ENCODE data around the gene NDRG3.

NDRG3 gene

DNA sequence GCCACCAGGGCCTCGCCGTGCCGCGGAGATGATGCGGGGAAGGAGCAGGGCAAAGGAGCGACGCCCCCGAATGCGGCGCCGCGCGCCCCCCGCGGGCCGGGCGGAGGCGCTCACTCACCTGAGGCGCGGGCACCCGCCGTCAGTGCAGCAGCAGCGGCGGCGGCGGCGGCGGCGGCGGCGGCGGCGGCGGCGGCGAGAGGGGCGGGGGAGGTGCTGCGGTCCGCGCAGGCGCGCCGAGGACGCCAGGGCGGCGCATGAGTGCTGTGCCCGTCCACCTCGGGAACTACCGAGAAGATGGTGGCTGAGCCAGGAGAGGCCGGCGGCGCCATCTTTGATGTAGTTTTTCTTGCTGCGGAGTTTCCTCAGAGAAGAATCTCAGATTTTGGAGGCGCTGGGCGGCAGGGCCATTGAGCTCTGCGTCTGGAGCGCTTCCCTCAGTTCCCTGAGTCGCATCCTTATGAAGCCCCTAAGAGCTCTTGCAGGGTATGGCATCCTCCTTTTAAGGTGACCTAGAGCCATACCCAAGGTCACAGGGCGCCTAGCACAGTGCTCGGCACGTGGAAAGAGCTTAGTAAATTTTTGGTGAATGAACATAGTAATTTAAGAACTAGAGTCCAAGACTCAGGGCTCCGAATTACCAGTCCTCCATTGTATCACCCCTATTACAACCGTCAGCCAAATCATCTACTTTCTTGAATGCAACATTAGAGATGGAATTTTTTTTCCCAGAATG lies at the start of gene NDRG3:
Gene NDRG3 (minus strand): TSS at position 164 of the 733 bp plus-strand sequence. CDS start 24,355 bp downstream, outside the sequence.
- DNase-seq, result peak; percentile 91

- DNase-seq, result no peak
Observed at GRCh38 chr20:36794116-36794474, 48.2 kb upstream of the NDRG3 start.

DNA sequence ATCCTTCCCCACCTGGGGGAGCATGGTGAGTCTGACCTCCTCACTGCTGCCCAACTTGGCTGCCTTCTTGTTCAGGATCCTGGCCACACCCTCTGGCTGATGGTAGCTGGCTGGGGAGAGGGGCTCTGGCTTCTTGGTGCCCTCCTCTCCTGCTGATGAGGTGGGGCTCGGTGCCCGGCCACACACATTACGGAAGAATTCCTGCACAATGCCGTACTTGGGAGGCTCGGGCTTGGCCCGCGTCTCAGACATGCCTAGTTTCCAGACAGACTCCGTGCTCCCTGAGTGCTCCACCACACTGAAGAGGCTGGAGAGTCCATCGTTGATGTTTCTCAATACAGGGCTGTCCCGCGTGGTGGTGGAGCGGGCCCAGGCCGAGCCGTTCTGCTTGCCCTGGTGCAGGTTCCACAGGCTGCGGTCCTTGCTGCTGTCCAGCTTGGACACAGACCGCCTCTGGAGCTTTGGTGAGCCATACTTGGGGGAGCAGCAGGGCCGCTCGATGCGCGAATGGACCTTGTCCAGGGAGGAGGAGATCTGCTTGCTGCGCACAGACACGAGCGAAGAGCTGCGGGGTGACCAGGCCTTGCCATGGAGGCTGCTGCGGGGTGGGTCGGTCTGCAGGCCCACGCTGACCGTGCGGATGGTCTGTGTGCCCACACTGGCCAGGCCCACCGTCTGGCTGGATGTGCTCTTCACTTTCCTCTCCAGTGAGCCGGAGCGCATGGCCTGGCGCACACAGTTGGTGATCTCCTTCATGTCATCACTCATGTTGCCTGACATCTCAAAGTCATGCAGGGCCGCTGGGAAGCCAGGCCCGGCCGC lies 47.6 kb upstream of the NDRG3 start:
- no peak for DNase-seq

- no peak for DNase-seq
Observed at GRCh38 chr20:36792422-36792821, 46.5 kb upstream of the NDRG3 start.

DNA sequence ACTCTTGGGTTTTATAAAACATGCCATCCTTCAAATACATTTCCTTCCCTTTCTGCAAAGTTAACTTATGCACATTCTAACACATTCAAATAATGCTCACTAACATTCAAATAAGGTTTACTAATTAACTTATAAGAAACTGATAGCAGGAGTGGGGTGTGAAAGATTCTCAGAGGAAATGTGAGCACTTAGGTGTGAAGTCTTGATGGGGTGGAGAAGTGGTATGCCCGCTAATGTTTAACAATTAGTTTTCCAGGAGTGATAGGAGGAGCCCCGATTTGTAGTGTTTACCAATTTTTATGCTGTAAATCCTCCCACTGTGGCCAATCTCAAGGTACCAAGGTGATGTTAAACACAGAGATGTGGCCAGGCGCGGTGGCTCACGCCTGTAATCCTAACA lies 46.0 kb upstream of the NDRG3 start:
- DNase-seq, result no peak

GRCh38 chr20:36786663-36787062 lies 40.8 kb upstream of the NDRG3 start:
- no peak for DNase-seq

DNA sequence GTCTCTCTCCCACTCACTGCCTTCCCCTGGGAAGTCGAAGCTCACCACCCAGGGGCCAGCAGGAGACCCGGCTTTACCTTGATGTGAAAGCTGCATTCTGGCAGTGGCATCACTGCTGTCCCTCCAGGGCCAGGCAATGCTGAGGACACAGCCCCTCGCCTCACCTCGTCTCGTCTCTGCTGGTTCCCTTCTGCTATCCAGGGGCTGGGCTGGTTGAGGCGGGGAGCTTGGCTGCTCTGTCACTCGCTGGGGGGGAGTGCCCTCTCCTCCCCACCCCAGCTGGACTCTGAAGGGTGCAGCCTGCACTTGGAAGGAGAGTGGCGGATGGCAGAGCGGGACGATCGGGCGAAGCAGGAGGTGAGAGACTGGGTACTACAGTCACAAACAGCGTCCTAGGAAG lies 40.4 kb upstream of the NDRG3 start:
- no peak for DNase-seq

DNA sequence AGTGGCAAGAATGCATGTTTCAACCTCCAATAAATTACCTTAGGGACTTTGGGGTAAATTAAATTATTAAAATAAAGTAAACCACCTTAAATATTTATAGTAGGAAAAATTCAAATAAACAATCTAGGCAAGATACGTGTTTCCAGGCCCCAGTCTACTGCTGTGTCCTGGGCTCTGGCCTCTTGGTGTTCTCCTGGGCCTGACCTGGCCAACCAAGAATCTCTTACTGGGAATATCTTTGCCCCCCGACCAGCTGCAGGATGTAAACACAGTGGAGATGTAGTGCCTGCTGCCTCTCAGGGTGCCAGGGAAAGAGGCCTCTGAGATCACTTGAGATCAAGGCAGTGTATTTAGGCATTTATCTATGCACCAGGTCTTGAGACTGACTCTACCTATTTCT lies 39.4 kb upstream of the NDRG3 start:
- no peak for DNase-seq

DNA sequence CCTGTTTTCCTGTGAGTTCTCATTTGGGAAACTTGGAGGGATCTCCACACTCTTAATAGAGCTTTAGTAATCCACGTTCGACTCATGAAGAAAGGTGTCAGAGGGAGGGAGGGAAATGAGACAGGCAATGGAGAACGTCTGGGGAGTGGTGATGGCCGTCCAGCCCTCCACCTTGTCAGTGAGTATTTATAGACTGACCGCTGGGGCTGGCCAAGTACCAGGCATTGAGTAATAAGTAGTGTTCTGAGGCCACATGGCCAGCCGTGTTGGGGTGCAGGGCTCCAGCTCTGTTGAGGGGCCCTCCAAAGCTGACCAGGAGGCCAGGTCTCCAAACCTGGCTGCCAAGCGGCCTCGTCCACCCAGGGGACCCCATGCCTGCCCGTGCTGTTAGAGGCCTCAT lies 39.0 kb upstream of the NDRG3 start:
- DNase-seq, result no peak

- no peak for DNase-seq
Observed at GRCh38 chr20:36784116-36784515, 38.2 kb upstream of the NDRG3 start.

DNA sequence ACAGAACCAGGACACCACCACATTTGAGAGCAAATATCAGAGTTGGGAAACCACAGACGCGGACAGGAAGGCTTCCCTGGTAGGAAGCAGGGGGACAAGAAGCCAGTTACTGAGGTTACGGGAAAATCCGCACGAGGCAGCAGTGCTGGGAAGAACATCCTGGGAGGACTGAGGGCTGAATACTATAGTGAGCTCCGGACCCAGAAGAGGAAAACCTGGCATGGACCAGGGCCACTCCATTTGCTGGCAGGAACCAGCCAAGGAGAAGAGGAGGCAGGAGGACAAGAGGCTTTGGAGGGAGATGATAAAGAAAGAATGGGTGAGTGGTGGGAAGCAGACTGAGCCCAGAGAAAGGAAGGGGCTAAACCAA lies 33.8 kb upstream of the NDRG3 start:
- no peak for DNase-seq

DNA sequence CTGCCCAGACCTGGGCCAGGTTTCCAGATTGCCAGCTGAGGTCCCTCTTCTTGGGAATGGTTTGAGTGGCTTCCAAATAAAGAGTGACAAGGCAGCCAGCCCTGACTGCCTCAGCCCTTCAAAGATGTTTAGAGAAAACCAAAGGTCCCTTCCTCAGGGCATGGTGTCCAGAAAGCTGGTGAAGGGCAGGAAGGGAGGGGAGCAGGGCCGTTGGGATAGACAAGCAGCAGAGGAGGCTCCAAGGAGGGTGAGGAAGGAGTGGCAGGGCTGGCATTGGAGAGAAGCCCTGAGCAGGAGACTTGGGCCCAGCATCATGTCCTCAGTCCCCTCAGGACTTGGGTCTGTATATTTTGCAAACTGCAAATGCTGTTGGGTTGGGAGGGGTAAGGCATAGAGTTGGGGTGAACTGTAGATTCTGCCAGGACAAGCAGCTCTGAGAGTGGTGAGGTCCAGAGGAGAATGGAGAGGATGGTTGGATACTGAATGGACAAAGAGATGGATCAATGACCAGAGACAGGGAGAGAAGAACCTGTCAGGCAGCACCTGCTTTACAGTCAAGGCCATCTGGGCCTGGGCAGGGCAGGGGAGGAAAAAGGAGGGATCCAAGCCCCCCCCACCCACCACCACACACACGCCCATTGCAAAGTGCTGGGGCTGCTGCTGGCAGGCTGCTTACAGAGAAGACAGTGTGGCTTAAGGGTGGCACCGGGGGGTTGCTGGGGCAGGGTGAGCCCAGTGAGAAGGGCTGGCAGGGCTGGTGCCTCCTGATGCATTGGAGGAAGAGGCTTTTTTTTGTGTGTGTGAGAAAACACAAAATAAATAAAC lies 33.2 kb upstream of the NDRG3 start:
- no peak for DNase-seq

- DNase-seq, result no peak
Observed at GRCh38 chr20:36777576-36777975, 31.7 kb upstream of the NDRG3 start.

- DNase-seq, result no peak
Observed at GRCh38 chr20:36777167-36777566, 31.3 kb upstream of the NDRG3 start.

DNA sequence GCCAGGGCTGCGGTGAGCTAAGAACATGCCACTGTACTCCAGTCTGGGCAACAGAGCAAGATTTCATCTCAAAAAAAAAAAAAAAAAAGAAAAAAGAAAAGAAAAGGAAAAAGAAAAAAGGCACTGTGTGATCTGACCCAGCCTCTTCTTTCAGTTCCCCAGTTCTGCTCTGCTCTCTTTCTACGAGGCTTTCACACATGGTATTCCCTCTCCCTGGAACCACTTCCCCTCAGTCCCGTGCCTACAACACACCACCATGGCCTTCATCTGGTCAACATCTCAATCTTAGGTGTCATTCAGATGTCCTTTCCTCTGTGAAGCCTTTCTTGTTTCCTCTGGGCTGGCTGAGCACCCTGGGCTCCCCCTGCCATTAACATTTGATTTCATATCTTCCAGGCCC lies 29.9 kb upstream of the NDRG3 start:
- no peak for DNase-seq

DNA sequence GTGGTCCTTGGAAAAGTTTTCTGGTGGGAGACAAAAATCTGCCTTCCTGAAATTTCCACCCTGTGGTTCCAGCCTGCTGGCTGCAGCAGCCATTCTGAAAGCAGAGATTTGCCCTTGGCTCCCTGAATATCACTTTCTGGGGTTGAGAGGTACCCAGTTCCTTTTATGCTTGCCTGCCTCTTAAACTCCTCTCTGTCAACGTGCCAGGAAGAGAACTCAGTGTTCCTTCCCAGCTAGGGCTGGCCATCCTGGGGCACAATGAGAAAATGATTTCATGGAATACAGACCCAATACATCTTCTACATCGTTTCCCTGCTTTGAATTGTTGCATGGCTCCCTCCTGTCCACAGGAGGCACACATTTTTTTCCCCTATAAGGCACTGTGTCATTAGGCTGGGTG lies 29.3 kb upstream of the NDRG3 start:
- DNase-seq, result no peak

- peak; percentile 95 for DNase-seq
Observed at GRCh38 chr20:36773597-36774390, 27.9 kb upstream of the NDRG3 start, which contains the start of gene DSN1. Gene DSN1 (minus strand): TSS chr20:36773763. CDS start chr20:36771458, 2,305 bp downstream.

DNA sequence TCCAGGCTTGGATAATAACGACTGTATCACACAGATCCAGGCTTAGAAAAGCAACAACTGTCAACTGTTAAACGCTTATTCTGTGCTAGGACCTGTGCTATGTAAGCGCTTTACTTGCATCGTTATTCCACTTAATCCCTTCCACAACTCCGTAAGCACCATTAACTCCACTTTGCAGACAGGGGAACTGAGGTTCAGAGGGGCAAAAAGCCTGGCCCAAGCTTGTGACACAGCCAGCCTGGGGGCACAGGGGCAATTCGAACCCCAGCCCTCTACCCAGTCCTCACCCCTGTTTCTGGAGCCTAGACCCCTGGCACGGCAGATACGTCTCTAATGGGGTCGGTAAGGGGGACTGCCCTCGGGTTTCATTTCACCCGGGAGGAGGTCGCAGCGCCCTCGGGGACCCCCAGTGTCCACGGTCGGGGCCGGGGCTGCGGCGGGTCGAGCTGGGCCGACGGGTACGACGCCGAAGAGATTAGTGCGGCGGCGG lies 27.3 kb upstream of the NDRG3 start:
- DNase-seq, result no peak

DNA sequence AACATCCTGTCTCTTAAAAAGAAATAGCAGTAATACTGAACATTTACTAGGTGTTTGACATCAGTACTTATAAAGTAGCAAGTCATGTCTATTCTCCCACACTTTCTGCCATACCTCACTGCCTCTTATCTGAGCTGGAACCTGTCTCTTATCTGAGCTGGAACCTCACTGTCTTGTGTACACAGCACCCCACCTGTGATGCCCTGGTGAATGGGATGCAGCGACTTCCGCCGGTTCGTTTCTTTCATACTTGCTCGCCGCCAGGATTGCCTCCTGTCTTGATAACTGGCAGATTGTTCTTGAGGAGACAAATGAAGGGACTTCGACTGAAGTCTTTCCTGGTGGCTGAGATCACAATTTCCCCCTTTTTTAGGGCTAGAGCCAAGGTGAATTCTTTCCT lies 24.8 kb upstream of the NDRG3 start:
- DNase-seq, result no peak

- no peak for DNase-seq
Observed at GRCh38 chr20:36768768-36769430, 23.0 kb upstream of the NDRG3 start.

DNA sequence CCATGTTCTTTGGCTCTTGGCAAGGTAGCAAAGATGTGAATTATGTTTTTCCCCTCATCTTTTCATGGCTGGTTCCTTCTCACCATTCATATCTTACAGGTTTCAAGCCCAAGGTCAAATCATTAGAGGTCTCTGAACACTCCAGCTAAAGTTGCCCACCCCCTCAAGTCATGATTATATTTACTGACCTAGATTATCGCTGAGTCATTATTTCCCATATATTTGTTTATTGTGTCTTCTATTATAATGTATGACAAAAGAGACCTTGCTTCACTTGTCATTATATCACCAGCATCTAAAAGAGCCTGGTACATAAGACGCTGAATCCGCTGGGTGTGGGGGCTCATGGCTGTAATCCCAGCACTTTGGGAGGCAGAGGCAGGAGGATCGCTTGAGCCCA lies 15.2 kb upstream of the NDRG3 start:
- no peak for DNase-seq

GRCh38 chr20:36760647-36761046 lies 14.8 kb upstream of the NDRG3 start:
- DNase-seq, result no peak
